Upper lobe of right lung (tissue), 1 donor: ENCODE measurements around the gene DHDH. TPM values are rescaled to one million over a fixed set of nuclear protein-coding genes. Genes with fewer than 3 reads are reported as not detected.
A peak's percentile ranks its signal among the peaks of the same experiment; 100 is the strongest.
"Not testable (repeated sequence)": the region's sequence is repeated elsewhere in the genome, so short reads cannot be mapped to it uniquely, and the experiment has no call there.

Source experiments
- ATAC-seq: fragments of 200-7000 bp; cut with Tn5 transposase; one replicate; pipeline ENCODE4 v1.9.1; 2020; ENCODE audit warnings: mild to moderate bottlenecking, moderate library complexity
- DNase-seq: peaks from one replicate; pipeline ENCODE4 v3.0.0-alpha.2; 2020
- H3K27ac ChIP-seq: fragments of 200-600 bp; one replicate; pipeline ENCODE4 v1.8.0; 2022
- H3K27me3 ChIP-seq: fragments of 200-600 bp; one replicate; pipeline ENCODE4 v1.8.0; 2022; ENCODE audit warnings: mild to moderate bottlenecking
- H3K36me3 ChIP-seq: fragments of 200-600 bp; one replicate; pipeline ENCODE4 v1.8.0; 2022
- H3K4me1 ChIP-seq: fragments of 200-600 bp; one replicate; pipeline ENCODE4 v1.8.0; 2022
- H3K4me3 ChIP-seq: fragments of 200-600 bp; one replicate; pipeline ENCODE4 v1.8.0; 2022; ENCODE audit warnings: mild to moderate bottlenecking
- H3K9me3 ChIP-seq: fragments of 200-600 bp; one replicate; pipeline ENCODE4 v1.8.0; 2022
- CTCF ChIP-seq: fragments of 200-600 bp; IDR thresholded peaks from one replicate; pipeline ENCODE4 v1.8.0; 2022; ENCODE audit warnings: antibody characterized with exemption
- intact Hi-C: fragments of 100-400 bp; cut with DNase I; formaldehyde crosslinking; loops from one replicate; pipeline ENCODE4 v1.11.0; 2022
- total RNA-seq: library from RNA; stranded (reverse); fragmentation: NEBNext Ultra II Directional; extraction: Animal tissue kit (Norgen Biotek cat#: 25700); gene quantifications from one replicate; pipeline ENCODE4 v1.2.1, GENCODE V29; 2021
- donor health status: DM: no; HTN: yes; CAD: no; lungs with severe emphysema.

Gene DHDH
- total RNA-seq, 1 donor from 2014 or later = 3.0 TPM

DNA sequence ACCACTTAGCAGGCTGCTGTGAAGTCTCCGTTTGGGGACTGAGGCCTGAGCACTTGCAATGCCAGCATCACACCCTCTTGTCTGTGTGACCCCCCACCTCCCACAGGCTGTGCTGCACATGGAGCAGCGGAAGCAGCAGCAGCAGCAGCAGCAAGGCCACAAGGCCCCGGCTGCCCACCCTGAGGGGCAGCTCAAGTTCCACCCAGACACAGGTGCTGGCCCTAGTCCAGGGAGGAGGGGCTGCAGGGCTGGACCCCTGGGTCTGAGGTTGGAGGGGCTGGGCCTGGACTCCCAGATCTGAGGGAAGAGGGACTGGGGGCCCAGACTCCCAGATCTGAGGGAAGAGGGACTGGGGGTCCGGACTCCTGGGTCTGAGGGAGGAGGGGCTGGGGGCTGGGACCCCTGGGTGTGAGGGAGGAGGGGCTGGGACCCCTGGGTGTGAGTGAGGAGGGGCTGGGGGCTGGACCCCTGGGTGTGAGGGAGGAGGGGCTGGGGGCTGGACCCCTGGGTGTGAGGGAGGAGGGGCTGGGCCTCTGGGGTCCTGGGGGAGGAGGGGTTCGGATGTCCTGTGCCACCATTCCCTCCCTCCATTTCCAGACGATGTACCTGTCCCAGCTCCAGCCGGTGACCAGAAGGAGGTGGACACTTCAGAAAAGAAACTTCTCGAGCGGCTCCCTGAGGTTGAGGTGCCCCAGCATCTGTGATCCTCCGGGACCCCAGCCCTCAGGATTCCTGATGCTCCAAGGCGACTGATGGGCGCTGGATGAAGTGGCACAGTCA lies 11.6 kb upstream of the DHDH start:
- ATAC-seq = no peak
- intact Hi-C loops = no loop called here
- no peaks in the 10 kb centered on the region for H3K27me3 ChIP-seq
- H3K36me3 ChIP-seq = peaks cover 52% of the 10 kb centered on the region
- H3K27ac ChIP-seq = no peak overlapping the region
- no peak overlapping the region for H3K4me3 ChIP-seq
- H3K9me3 ChIP-seq = no peaks in the 10 kb centered on the region
- DNase-seq = no peak
- peaks cover 3% of the 10 kb centered on the region for H3K4me1 ChIP-seq
- no peak for TF ChIP-seq CTCF

DNA sequence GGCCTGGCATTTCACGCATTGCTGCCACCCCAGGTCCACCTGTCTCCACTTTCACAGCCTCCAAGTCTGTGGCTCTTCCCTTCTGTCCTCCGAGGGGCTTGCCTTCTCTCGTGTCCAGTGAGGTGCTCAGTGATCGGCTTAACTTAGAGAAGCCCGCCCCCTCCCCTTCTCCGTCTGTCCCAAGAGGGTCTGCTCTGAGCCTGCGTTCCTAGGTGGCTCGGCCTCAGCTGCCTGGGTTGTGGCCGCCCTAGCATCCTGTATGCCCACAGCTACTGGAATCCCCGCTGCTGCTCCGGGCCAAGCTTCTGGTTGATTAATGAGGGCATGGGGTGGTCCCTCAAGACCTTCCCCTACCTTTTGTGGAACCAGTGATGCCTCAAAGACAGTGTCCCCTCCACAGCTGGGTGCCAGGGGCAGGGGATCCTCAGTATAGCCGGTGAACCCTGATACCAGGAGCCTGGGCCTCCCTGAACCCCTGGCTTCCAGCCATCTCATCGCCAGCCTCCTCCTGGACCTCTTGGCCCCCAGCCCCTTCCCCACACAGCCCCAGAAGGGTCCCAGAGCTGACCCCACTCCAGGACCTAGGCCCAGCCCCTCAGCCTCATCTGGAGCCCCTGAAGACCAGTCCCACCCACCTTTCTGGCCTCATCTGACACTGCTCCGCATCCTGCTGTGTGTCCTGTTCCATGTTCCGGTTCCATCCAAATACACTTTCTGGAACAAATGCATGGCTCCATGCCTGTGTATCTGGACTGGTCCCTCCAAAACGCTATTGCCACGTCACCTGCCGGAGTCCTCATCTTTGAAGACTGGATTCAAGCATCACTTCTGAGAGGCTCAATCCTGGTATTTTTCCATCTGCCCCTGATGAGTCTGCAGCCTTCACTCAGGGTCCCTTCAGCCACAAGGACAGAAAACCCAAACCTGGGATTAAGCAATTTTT lies 10.7 kb upstream of the DHDH start:
- intact Hi-C loops = no loop called here
- Histone ChIP-seq H3K4me1 (peaks cover 6% of the 10 kb centered on the region), H3K36me3 (peaks cover 51% of the 10 kb centered on the region), H3K4me3 (no peak overlapping the region), H3K27ac (no peak overlapping the region), H3K27me3 (no peaks in the 10 kb centered on the region), H3K9me3 (no peaks in the 10 kb centered on the region)
- no peak for ATAC-seq
- TF ChIP-seq CTCF = no peak
- no peak for DNase-seq

DNA sequence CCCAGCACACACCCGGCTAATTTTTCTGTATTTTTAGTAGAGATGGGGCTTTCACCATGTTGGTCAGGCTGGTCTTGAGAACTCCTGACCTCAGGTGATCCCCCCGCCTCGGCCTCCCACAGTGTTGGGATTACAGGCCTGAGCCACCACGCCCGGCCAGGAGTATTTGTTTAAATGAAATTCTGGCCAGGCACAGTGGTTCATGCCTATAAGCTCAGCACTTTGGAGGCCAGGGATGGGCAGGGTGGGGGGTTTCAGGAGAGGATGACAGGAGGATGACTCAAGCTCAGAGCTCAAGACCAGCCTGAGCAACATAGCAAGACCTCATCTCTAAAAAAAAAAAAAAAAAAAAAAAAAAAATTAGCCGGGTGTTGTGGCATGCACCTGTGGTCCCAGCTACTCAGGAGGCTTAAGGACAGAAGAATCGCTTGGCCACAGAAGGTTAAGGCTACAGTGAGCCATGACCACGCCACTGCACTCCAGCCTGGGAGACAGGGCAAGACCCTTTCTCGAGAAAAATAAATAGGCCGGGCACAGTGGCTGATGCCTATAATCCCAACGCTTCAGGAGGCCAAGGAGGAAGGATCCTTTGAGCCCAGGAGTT lies 8.2 kb upstream of the DHDH start:
- intact Hi-C loops = no loop called here
- Histone ChIP-seq H3K9me3 (no peaks in the 10 kb centered on the region), H3K27ac (no peak overlapping the region), H3K36me3 (peaks cover 25% of the 10 kb centered on the region), H3K4me1 (peaks cover 6% of the 10 kb centered on the region), H3K27me3 (no peaks in the 10 kb centered on the region), H3K4me3 (no peak overlapping the region)
- ATAC-seq (no peak), DNase-seq (peak; percentile 65)
- no peak for TF ChIP-seq CTCF

GRCh38 chr19:48925890-48926289 lies 7.6 kb upstream of the DHDH start:
- Histone ChIP-seq H3K27ac (peak overlapping the region; percentile 56), H3K36me3 (peaks cover 22% of the 10 kb centered on the region)
- H3K4me3 ChIP-seq, DNase-seq, H3K27me3 ChIP-seq, H3K4me1 ChIP-seq, H3K9me3 ChIP-seq, ATAC-seq, intact Hi-C loops: not testable (repeated sequence)

DNA sequence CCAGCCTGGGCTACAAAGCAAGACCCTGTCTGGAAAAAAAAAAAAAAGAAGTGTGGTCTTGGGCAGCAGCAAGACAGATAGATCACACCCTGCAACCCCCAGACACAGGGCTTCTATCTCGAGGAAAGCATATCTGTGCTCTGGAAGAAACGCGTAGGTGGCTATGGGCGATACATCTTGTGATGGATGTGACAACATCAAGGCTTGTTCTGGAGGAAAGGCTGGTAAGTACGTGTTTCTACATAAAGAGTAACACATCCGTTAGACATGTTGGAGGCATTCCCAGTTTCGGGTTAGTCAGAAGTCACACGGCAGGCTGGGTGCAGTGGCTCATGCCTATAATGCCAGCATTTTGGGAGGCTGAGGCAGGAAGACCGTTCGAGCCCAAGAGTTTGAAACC lies 6.6 kb upstream of the DHDH start:
- no peaks in the 10 kb centered on the region for H3K9me3 ChIP-seq
- ATAC-seq = peak; percentile 81
- H3K4me1 ChIP-seq = peaks cover 6% of the 10 kb centered on the region
- peaks cover 12% of the 10 kb centered on the region for H3K36me3 ChIP-seq
- no peaks in the 10 kb centered on the region for H3K27me3 ChIP-seq
- DNase-seq = peak; percentile 81
- peak overlapping the region; percentile 74 for H3K27ac ChIP-seq
- intact Hi-C loops = no loop called here
- H3K4me3 ChIP-seq = peak overlapping the region; percentile 21
- no peak for TF ChIP-seq CTCF

DNA sequence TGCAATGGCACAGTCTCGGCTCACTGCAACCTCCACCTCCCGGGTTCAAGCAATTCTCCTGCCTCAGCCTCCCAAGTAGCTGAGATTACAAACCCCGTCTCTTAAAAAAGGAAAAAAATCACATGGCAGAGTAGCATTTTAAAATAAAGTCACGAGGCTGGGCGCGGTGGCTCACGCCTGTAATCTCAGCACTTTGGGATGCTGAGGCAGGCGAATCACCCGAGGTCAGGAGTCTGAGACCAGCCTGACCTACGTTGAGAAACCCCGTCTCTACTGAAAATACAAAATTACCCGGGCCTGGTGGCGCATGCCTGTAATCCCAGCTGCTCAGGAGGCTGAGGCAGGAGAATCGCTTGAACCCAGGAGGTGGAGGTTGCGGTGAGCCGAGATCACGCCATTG lies 5.8 kb upstream of the DHDH start:
- H3K36me3 ChIP-seq, H3K4me1 ChIP-seq, intact Hi-C loops, H3K27me3 ChIP-seq, H3K4me3 ChIP-seq, H3K9me3 ChIP-seq: not testable (repeated sequence)
- peak; percentile 7 for ATAC-seq
- DNase-seq = peak; percentile 72
- H3K27ac ChIP-seq = peak overlapping the region; percentile 74
